Fibroblast of skin of left biceps (primary cell): ENCODE data around the gene PIK3R2.
"Not testable (repeated sequence)": the region's sequence is repeated elsewhere in the genome, so short reads cannot be mapped to it uniquely, and the experiment has no call there.

ENCODE experiments used
- DNase-seq, 2 experiments: peaks; one replicate each; pipeline ENCODE4 v3.0.0-alpha.2; 2013; ENCODE audit warnings: low read depth in 2 of 2

PIK3R2 gene

GRCh38 chr19:18203863-18204393, 51.0 kb downstream of the PIK3R2 start, which contains the start of gene RAB3A:
TSS of gene RAB3A (minus strand) at chr19:18204042. CDS start at chr19:18202740, 1,302 bp downstream.
- peak; percentile 100 for DNase-seq

DNA sequence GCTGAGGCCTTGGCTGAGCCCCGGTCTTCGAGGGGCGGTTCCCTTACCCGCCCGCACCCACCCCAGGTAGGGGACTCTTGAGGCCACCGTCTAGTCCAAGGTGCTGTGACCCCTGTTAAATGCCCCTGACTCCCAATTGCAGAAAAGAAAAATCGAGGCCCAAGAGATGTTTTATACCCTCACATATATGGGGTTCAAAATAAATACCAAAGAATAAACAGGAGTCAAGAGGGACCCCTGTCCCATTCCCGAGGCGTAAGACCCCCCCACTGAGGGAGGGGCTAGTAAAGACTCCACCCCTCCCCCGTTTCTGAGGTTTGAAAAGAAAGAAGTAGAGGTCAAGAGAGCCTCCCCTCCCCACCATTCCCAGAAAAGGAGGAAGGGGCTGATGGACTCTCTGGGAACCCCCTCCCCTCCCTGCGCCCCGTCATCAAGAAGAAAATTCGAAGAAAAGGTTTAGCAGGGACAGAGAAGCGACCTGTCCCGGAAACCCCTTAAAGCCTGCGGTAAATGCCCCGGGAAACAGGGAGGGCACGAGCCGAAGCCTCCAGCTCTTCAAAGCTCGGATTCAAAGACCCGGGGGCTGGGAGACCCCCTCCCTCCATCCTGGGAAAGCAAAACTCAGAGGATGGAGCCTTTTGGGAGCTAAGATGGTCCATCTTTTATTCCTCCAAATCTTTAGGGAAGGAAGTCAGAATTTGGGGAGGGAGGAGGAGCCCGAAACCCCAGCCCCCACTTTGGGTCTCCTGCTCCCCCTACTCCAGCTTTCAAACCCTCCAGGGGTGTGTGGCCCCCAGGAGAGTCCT, 51.6 kb downstream of the PIK3R2 start:
- DNase-seq = no peak

DNA sequence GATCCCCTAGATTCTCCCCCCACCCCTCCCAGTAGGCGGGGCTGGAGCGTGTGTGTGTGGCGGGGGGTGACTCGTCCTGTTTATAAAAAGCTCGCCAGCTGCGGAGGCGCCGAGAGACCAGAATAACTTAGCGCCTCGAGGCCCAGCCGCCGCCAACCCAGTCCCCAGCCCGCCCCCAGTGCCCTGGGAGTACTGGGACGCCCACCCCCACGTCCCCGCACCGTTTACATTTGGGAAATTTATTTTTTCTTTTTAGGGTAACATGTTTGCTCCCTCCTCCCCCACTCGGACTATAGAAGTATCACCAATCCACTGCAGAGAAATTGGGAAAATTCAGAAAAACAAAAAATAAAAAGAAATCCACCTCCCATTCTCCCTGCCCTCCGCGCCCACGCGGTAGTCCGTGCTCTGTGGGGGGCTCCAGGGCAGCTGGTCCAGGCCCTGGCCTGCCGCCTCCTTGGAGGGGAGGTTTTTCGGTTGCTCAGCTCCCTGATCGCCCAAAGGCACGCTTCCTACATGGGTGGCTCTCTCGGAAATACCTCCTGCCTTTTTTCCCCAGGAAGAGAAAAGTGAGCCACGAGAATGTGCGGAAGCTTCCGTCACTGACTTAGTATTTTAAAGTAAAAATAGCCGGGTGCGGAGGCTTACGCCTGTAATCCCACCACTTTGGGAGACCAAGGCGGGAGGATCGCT, 52.4 kb downstream of the PIK3R2 start:
- no peak for DNase-seq

GRCh38 chr19:18206018-18206417, 53.1 kb downstream of the PIK3R2 start:
- no peak for DNase-seq

DNA sequence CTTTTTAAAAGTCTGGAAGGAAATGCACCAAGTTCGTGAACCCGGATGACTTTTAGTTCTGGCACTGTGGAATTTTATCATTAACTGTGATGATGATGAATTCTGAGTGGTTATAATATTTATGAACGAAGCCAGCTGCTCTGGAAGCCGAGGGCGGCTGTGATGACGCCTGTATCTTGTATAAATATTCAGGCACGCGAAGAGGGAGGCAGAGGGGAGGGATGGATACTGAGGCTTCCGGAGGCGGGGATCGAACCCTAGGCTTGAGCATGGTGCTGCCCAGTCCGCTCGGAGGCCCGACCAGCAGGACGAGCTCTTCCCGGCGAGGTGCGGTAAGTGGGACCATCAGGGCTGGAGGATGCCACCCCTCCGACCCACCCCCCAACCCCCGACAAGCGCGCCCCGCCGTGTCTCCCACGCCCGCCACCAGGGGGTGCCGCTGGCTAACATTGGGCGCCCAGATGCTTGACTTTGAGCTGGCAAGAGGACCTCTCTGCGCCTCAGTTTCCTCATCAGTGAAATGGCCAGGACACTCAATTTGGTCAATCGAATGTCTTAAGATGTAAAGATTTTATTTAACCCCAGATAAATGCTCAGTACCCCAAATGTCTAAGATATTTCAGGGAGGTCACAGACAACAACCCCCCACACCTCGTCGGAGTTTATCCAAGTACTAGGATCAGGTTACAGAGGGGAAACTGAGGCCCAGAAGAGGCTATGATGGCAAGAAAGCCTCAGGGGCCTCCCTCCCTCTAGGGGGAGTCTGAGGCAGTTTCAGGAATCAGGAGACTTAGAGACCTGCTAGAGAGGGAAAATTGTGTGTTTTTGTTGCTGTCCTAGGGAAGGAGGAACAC, 55.4 kb downstream of the PIK3R2 start:
- DNase-seq = peak in 1 of 2 experiments; percentile 45

- not testable (repeated sequence) for DNase-seq
These were observed 56.9 kb downstream of the PIK3R2 start for GRCh38 chr19:18209912-18210311.

- DNase-seq = no peak
These were observed 58.7 kb downstream of the PIK3R2 start for GRCh38 chr19:18211683-18212082.

DNA sequence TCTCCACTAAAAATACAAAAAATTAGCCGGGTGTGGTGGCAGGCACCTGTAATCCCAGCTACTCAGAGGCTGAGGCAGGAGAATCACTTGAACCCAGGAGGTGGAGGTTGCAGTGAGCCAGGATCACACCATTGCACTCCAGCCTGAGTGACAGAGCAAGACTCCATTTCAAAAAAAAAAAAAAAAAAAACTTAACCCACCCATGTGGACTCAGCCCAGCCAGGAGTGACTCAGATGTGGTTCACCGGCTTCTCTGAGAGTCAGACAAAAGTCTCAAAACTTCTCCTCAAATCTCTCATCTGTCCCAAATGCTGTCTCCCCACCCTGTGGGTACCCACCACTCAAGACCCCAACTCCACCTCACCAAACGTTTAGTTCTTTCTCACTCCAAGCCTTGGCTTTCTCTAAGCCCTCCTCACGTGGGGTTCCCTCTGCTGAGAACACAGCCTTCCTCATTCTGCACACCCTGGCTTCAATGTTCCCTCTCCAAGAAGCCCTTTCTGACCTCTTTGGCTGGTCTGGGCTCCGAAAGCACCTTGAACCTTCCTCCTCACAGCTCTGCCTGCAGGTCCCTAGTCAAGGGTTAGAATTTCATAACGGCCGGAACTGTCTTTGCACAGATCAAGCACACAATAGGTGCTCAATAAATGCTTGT, 61.9 kb downstream of the PIK3R2 start:
- DNase-seq = no peak

DNA sequence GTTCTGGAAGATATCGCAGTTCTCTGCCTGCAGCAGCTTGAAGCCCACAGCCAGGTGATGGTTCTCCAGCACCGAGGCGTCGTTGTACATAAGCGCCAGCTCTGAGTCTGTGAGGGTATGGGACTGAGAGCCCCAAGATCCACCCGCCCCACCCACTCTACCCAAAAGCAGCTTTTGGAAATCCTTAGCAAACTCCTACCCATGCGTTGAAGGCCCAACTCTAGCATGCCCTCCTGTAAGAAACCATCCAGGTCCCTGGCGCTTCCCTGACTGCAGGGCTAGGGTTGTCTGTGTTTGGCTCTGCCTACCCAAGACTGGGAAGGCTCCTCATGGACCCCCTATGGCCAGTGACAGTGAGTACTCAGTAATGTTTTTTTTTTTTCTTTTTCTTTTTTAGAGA, 63.8 kb downstream of the PIK3R2 start:
- no peak for DNase-seq

- DNase-seq = no peak
These were observed 65.2 kb downstream of the PIK3R2 start for GRCh38 chr19:18218159-18218558.

- no peak for DNase-seq
These were observed 65.6 kb downstream of the PIK3R2 start for GRCh38 chr19:18218600-18218999.
